ENCODE measurements around the gene AP5M1.

AP5M1 gene

DNA sequence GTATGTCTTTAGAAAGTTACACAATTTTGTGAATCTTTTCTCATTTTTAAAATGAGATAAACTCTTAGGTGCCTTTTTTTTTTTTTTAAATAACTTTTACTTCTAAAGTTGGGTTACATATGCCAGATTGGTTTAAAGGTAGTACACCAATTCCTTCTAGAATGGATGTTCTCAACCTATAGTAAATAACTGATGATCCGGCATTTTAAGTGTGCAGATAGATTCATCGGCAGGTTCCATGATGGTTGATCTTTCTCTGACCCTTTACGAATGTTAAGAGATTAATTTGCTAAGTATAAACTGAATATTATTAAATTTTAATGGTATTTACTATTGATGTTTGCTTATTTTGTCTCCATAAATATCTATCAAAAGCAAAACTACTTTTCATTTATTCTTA, 8.3 kb downstream of the AP5M1 start:
- Histone ChIP-seq H3K27me3 (replicated peaks; ENCODE audit: control insufficient read depth, insufficient read depth, low read length, poor library complexity, severe bottlenecking) (no peaks in the 10 kb centered on the region), H3K4me3 (ENCODE audit: insufficient read depth, low read depth, low read length, poor library complexity, severe bottlenecking) (no peak overlapping the region), H3K27ac (ENCODE audit: insufficient read depth, low read length, poor library complexity, severe bottlenecking) (no peak overlapping the region), H3K36me3 (ENCODE audit: control insufficient read depth, insufficient read depth, low read length) (peaks cover 22% of the 10 kb centered on the region), H3K4me1 (ENCODE audit: control insufficient read depth, insufficient read depth, low read length, poor library complexity, severe bottlenecking) (no peaks in the 10 kb centered on the region), H3K9me3 (ENCODE audit: control insufficient read depth, low read length) (no peaks in the 10 kb centered on the region)
- no peak for DNase-seq

DNA sequence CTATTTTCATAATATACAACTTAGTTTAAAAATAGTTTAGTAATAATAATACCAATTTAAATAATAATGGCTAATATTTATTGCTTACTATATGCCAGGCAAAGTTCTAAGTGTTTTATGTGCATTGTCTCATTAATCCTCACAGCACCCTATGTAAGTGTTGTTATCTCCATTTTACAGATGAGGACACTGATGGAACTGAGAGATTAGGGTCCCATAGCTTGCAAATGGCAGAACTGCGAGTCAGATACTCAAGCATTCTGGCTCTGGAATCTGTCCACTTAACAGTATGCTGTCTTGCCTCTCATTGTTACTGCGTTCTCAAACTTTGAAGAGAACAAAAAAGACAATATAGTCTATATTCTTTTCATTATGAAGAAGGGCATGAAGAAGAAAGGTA, 19.0 kb downstream of the AP5M1 start:
- Histone ChIP-seq H3K9me3 (ENCODE audit: control insufficient read depth, low read length) (no peaks in the 10 kb centered on the region), H3K27ac (ENCODE audit: insufficient read depth, low read length, poor library complexity, severe bottlenecking) (no peak overlapping the region), H3K27me3 (replicated peaks; ENCODE audit: control insufficient read depth, insufficient read depth, low read length, poor library complexity, severe bottlenecking) (no peaks in the 10 kb centered on the region), H3K36me3 (ENCODE audit: control insufficient read depth, insufficient read depth, low read length) (peaks cover 24% of the 10 kb centered on the region), H3K4me3 (ENCODE audit: insufficient read depth, low read depth, low read length, poor library complexity, severe bottlenecking) (no peak overlapping the region), H3K4me1 (ENCODE audit: control insufficient read depth, insufficient read depth, low read length, poor library complexity, severe bottlenecking) (no peaks in the 10 kb centered on the region)
- DNase-seq: no peak

DNA sequence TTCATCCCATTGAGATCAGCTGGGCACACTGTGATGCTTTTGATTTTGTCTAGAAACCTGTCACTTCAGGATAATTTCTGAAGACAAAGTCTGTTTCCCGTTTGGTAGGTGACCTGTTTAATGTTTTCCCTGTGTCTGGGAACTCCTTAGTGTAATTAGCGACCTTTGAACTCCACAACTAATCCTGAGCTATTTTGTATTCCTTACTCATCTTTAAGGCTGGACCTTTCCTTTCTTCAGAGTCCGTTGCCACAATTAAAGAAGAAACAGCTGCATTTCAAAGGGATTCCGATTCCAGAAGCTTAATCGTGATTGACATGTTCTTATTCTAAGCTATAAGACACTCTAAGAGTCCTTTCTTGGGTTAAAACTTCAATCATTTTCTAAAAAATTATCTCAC, 22.0 kb downstream of the AP5M1 start:
- H3K27me3 ChIP-seq (replicated peaks; ENCODE audit: control insufficient read depth, insufficient read depth, low read length, poor library complexity, severe bottlenecking): no peaks in the 10 kb centered on the region
- no peaks in the 10 kb centered on the region for H3K9me3 ChIP-seq (ENCODE audit: control insufficient read depth, low read length)
- no peak overlapping the region for H3K4me3 ChIP-seq (ENCODE audit: insufficient read depth, low read depth, low read length, poor library complexity, severe bottlenecking)
- peaks cover 10% of the 10 kb centered on the region for H3K36me3 ChIP-seq (ENCODE audit: control insufficient read depth, insufficient read depth, low read length)
- no peak for DNase-seq
- no peak overlapping the region for H3K27ac ChIP-seq (ENCODE audit: insufficient read depth, low read length, poor library complexity, severe bottlenecking)
- no peaks in the 10 kb centered on the region for H3K4me1 ChIP-seq (ENCODE audit: control insufficient read depth, insufficient read depth, low read length, poor library complexity, severe bottlenecking)

DNA sequence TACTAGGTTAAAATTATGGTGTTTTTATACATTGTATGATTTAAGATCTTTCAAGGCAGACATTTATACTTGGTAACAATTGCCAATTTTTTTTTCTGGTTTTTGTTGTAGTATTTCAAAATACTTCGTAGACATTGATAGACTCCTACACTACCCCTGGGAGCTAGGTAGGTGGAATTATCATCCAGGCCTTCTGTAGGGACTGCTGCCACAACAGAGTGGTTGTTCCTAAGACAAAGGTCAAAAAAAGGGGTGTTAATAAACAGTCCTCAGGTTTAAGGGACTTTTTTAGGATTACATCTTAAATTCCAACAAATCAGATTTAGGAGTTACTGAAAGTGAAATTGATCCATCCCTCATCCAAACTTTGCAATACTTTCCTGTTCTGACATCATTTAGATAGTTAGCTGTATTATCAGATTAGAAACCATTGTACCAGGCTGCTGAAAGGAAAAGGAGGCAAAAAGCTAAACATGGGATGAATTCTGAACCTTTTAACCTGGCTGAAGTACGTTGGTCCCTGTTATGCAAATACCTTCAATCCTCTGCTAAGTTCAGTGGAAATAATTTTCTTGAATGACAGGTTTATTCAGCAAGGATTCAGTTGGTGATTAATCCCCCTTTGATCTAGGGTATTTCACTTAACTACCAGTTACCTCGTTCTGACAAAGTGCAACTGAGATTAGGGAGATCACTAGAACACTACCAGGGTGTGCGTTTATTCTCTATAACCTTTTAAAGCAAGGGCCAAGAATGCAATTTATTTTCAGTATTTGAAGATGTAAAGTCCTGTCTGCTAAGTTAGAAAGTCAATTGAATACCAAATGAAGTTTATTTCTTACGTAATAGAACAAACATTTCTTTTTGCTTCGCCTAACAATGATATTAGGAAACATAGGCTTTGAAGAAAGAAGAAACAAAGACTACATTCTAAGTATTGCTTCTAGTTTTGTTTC, 23.2 kb downstream of the AP5M1 start:
- no peak for DNase-seq
- Histone ChIP-seq H3K4me3 (ENCODE audit: insufficient read depth, low read depth, low read length, poor library complexity, severe bottlenecking) (no peak overlapping the region), H3K9me3 (ENCODE audit: control insufficient read depth, low read length) (no peaks in the 10 kb centered on the region), H3K4me1 (ENCODE audit: control insufficient read depth, insufficient read depth, low read length, poor library complexity, severe bottlenecking) (no peaks in the 10 kb centered on the region), H3K27me3 (replicated peaks; ENCODE audit: control insufficient read depth, insufficient read depth, low read length, poor library complexity, severe bottlenecking) (no peaks in the 10 kb centered on the region), H3K36me3 (ENCODE audit: control insufficient read depth, insufficient read depth, low read length) (no peaks in the 10 kb centered on the region), H3K27ac (ENCODE audit: insufficient read depth, low read length, poor library complexity, severe bottlenecking) (no peak overlapping the region)

DNA sequence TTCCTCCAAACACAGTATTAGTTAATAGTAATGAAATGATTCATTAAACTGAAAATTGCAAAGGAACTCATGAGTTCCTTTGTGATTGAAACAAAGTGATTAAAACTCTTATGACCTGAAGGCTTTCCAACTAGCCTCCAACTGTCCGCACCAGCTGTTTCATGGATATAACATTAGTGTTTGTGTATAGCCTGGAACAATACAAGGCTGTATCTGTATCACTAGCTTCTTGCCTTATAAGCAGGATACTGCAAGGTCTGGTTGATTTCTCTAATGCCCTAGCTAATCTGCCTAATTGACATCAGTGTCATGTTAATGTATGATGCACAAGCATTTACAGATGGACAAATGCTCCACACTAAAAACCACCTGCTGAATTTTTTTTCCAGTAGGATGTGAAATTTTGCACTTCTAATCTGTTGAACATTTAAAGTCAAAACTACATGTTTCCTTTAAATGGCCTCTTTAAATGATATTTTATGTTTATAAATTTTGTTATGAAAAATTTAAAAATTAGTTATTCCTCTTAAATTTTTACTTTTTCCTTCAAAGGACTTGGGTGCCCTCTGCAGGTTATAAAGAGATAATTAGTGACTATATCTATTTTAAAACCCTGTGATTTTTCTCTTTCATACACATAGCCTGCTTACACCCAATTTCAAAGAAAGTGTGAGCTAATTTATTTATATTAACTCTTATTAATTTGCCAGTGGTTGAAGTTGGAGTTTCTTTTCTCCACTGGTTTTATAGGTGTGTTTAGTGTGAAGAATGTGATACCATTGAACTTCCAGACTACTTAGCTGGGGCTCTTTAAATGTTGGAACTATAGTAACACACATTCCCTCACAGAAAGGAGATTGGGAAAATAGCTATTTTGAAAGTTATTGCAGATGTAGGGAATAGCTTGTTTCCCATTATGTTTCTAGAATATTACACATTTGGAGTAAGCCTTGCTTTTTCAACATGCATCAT, 25.4 kb downstream of the AP5M1 start:
- no peak for DNase-seq
- Histone ChIP-seq H3K36me3 (ENCODE audit: control insufficient read depth, insufficient read depth, low read length) (no peaks in the 10 kb centered on the region), H3K27ac (ENCODE audit: insufficient read depth, low read length, poor library complexity, severe bottlenecking) (no peak overlapping the region), H3K9me3 (ENCODE audit: control insufficient read depth, low read length) (no peaks in the 10 kb centered on the region), H3K4me3 (ENCODE audit: insufficient read depth, low read depth, low read length, poor library complexity, severe bottlenecking) (no peak overlapping the region), H3K27me3 (replicated peaks; ENCODE audit: control insufficient read depth, insufficient read depth, low read length, poor library complexity, severe bottlenecking) (no peaks in the 10 kb centered on the region), H3K4me1 (ENCODE audit: control insufficient read depth, insufficient read depth, low read length, poor library complexity, severe bottlenecking) (no peaks in the 10 kb centered on the region)

DNA sequence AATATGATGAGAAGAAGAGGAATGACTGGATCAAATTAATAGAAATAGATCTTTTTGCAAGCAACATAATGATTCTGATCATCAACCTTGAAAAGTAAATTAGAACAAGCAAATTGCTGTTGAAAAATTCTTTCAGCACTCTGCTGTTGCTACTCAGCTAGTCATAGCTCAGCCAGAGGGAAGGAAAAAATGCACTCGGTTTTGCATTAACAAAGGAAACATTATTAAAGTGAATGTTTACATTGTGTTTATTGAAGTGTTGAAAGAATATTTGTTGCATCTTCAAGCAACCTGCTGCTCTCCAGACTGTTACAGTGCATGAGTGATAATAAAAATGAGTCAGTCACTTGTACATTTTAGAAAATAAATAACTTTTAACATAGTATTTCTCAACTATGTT, 26.5 kb downstream of the AP5M1 start:
- no peaks in the 10 kb centered on the region for H3K36me3 ChIP-seq (ENCODE audit: control insufficient read depth, insufficient read depth, low read length)
- H3K4me1 ChIP-seq (ENCODE audit: control insufficient read depth, insufficient read depth, low read length, poor library complexity, severe bottlenecking): no peaks in the 10 kb centered on the region
- no peaks in the 10 kb centered on the region for H3K9me3 ChIP-seq (ENCODE audit: control insufficient read depth, low read length)

DNA sequence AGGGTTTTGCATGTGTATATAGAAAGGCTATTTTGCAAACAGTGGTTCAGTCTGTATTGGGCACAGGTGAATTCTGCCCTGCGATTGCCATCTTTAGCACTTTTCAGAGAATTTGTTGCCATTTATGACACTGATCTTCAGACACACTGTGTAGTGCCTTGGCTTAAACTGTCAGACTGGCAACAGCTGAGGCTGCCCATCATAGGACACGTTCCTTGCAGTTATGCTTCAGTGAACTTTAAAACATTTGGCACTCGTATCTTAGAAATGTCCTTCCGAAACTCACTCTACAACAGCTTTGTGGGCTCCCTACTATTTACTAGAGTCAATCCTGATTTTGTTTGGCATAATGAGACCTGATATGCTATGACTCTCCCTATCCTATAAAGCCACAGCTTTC, 29.1 kb downstream of the AP5M1 start:
- Histone ChIP-seq H3K4me3 (ENCODE audit: insufficient read depth, low read depth, low read length, poor library complexity, severe bottlenecking) (no peak overlapping the region), H3K36me3 (ENCODE audit: control insufficient read depth, insufficient read depth, low read length) (no peaks in the 10 kb centered on the region), H3K27me3 (replicated peaks; ENCODE audit: control insufficient read depth, insufficient read depth, low read length, poor library complexity, severe bottlenecking) (no peaks in the 10 kb centered on the region), H3K9me3 (ENCODE audit: control insufficient read depth, low read length) (no peaks in the 10 kb centered on the region), H3K27ac (ENCODE audit: insufficient read depth, low read length, poor library complexity, severe bottlenecking) (no peak overlapping the region), H3K4me1 (ENCODE audit: control insufficient read depth, insufficient read depth, low read length, poor library complexity, severe bottlenecking) (no peaks in the 10 kb centered on the region)
- DNase-seq: no peak

More for the DNA sequence above, 26.5 kb downstream of the AP5M1 start:
- DNase-seq: no peak
- Histone ChIP-seq H3K4me3 (ENCODE audit: insufficient read depth, low read depth, low read length, poor library complexity, severe bottlenecking) (no peak overlapping the region), H3K27me3 (replicated peaks; ENCODE audit: control insufficient read depth, insufficient read depth, low read length, poor library complexity, severe bottlenecking) (no peaks in the 10 kb centered on the region), H3K27ac (ENCODE audit: insufficient read depth, low read length, poor library complexity, severe bottlenecking) (no peak overlapping the region)

DNA sequence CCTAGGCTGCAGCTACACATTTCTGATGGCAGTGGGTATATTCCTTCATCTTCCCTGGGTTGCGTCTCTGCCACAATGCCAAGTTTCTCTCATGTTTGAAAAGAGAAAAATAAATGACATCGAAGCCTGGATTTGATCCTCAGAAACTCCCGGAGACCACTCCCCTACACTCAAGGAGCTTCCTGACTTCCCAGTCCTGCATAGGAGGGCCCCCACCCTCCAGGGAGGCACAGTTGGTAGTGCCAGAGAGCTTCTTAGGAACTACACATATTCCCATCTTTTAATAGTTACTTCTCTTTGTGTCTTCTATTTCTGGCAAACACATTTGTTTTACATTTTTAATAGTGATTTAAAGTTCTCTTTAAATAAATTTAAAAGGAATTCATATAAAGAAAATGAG, 30.7 kb downstream of the AP5M1 start:
- DNase-seq: no peak
- Histone ChIP-seq H3K4me1 (ENCODE audit: control insufficient read depth, insufficient read depth, low read length, poor library complexity, severe bottlenecking) (no peaks in the 10 kb centered on the region), H3K4me3 (ENCODE audit: insufficient read depth, low read depth, low read length, poor library complexity, severe bottlenecking) (no peak overlapping the region), H3K9me3 (ENCODE audit: control insufficient read depth, low read length) (no peaks in the 10 kb centered on the region), H3K36me3 (ENCODE audit: control insufficient read depth, insufficient read depth, low read length) (no peaks in the 10 kb centered on the region), H3K27ac (ENCODE audit: insufficient read depth, low read length, poor library complexity, severe bottlenecking) (no peak overlapping the region), H3K27me3 (replicated peaks; ENCODE audit: control insufficient read depth, insufficient read depth, low read length, poor library complexity, severe bottlenecking) (no peaks in the 10 kb centered on the region)

DNA sequence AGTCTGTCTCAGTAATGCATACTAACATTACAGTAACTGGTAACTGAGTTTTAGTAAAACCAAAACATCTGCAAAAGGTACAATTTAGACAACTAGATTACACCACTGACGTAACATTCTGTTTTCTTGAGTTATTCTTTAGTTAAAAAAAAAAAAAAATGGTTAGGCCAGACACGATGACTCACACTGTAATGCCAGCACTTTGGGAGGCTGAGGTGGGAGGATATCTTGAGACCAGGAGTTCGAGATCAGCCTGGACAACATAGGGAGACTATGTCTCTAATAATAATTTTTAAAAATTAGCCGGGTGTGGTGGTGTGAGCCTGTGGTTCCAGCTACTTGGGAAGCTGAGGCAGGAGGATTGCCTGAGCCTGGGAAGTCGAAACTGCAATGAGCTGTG, 34.1 kb downstream of the AP5M1 start:
- H3K27me3 ChIP-seq (replicated peaks; ENCODE audit: control insufficient read depth, insufficient read depth, low read length, poor library complexity, severe bottlenecking): no peaks in the 10 kb centered on the region
- no peaks in the 10 kb centered on the region for H3K4me1 ChIP-seq (ENCODE audit: control insufficient read depth, insufficient read depth, low read length, poor library complexity, severe bottlenecking)
- no peaks in the 10 kb centered on the region for H3K9me3 ChIP-seq (ENCODE audit: control insufficient read depth, low read length)
- no peak overlapping the region for H3K4me3 ChIP-seq (ENCODE audit: insufficient read depth, low read depth, low read length, poor library complexity, severe bottlenecking)
- no peak for DNase-seq
- H3K36me3 ChIP-seq (ENCODE audit: control insufficient read depth, insufficient read depth, low read length): no peaks in the 10 kb centered on the region
- H3K27ac ChIP-seq (ENCODE audit: insufficient read depth, low read length, poor library complexity, severe bottlenecking): no peak overlapping the region

Measured in effector memory CD4-positive, alpha-beta T cell (primary cell).